ENCODE data around the gene COL21A1.
"Not testable (repeated sequence)": the region's sequence is repeated elsewhere in the genome, so short reads cannot be mapped to it uniquely, and the experiment has no call there.

Gene COL21A1

GRCh38 chr6:56026455-56027180, 220.8 kb downstream of the COL21A1 start:
- Histone ChIP-seq H3K27ac (ENCODE audit: low read depth, low read length) (no peak overlapping the region), H3K4me1 (ENCODE audit: insufficient read depth, low read length) (peaks cover 8% of the 10 kb centered on the region), H3K4me3 (ENCODE audit: low read length) (no peak overlapping the region), H3K9me3 (ENCODE audit: insufficient read depth, low read depth, low read length) (no peaks in the 10 kb centered on the region), H3K36me3 (ENCODE audit: insufficient read depth, low read length) (no peaks in the 10 kb centered on the region), H3K9ac (ENCODE audit: low read depth, low read length) (no peak overlapping the region), H3K27me3 (ENCODE audit: insufficient read depth, low read length) (no peaks in the 10 kb centered on the region)
- WGBS = 96% methylated on average over 2 of the region's 2 CpGs

DNA sequence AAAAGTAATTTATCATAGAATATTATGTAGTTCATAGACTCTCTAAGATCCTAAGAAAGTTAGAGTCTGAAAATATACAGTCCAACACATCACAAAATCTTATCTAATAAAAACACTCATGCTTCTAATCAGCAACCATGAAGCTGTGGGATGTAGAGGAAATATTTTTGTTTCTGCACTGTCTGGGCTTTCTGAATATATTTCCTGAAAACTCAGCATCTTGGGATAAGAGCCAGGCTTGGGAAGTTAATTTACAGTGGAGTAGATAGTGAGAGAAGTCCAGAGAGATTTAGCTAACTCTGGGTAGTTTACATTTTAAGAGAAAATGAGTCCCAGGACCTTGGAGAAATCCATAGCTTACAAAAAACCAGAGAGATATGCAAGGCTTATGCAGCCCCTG, 221.6 kb downstream of the COL21A1 start:
- no peak overlapping the region for H3K9ac ChIP-seq (ENCODE audit: low read depth, low read length)
- no peak overlapping the region for H3K27ac ChIP-seq (ENCODE audit: low read depth, low read length)
- H3K9me3 ChIP-seq (ENCODE audit: insufficient read depth, low read depth, low read length) = 0 out of 2 replicates have a peak, but pooled peaks cover 2% of the 10 kb centered on the region
- no peaks in the 10 kb centered on the region for H3K27me3 ChIP-seq (ENCODE audit: insufficient read depth, low read length)
- no peaks in the 10 kb centered on the region for H3K36me3 ChIP-seq (ENCODE audit: insufficient read depth, low read length)
- no peak overlapping the region for H3K4me3 ChIP-seq (ENCODE audit: low read length)
- H3K4me1 ChIP-seq (ENCODE audit: insufficient read depth, low read length) = peaks cover 9% of the 10 kb centered on the region

GRCh38 chr6:56024931-56025330, 222.4 kb downstream of the COL21A1 start:
- no peak overlapping the region for H3K9ac ChIP-seq (ENCODE audit: low read depth, low read length)
- H3K4me3 ChIP-seq (ENCODE audit: low read length) = no peak overlapping the region
- 0 out of 2 replicates have a peak, but pooled peaks cover 2% of the 10 kb centered on the region for H3K9me3 ChIP-seq (ENCODE audit: insufficient read depth, low read depth, low read length)
- WGBS = 97% methylated on average over 5 of the region's 5 CpGs
- no peaks in the 10 kb centered on the region for H3K27me3 ChIP-seq (ENCODE audit: insufficient read depth, low read length)
- H3K27ac ChIP-seq (ENCODE audit: low read depth, low read length) = no peak overlapping the region
- H3K36me3 ChIP-seq (ENCODE audit: insufficient read depth, low read length) = no peaks in the 10 kb centered on the region
- peaks cover 9% of the 10 kb centered on the region for H3K4me1 ChIP-seq (ENCODE audit: insufficient read depth, low read length)

- Histone ChIP-seq H3K9me3 (ENCODE audit: insufficient read depth, low read depth, low read length) (0 out of 2 replicates have a peak, but pooled peaks cover 2% of the 10 kb centered on the region), H3K36me3 (ENCODE audit: insufficient read depth, low read length) (no peaks in the 10 kb centered on the region), H3K27me3 (ENCODE audit: insufficient read depth, low read length) (no peaks in the 10 kb centered on the region), H3K27ac (ENCODE audit: low read depth, low read length) (no peak overlapping the region), H3K4me1 (ENCODE audit: insufficient read depth, low read length) (peaks cover 9% of the 10 kb centered on the region), H3K4me3 (ENCODE audit: low read length) (no peak overlapping the region), H3K9ac (ENCODE audit: low read depth, low read length) (no peak overlapping the region)
- 96% methylated on average over 3 of the region's 3 CpGs for WGBS
These were observed 223.6 kb downstream of the COL21A1 start for GRCh38 chr6:56023829-56024228.

GRCh38 chr6:56022678-56023077, 224.7 kb downstream of the COL21A1 start:
- WGBS = 89% methylated on average over 1 of the region's 1 CpG
- Histone ChIP-seq H3K27me3 (ENCODE audit: insufficient read depth, low read length) (no peaks in the 10 kb centered on the region), H3K36me3 (ENCODE audit: insufficient read depth, low read length) (no peaks in the 10 kb centered on the region), H3K9ac (ENCODE audit: low read depth, low read length) (no peak overlapping the region), H3K4me3 (ENCODE audit: low read length) (no peak overlapping the region), H3K27ac (ENCODE audit: low read depth, low read length) (no peak overlapping the region), H3K4me1 (ENCODE audit: insufficient read depth, low read length) (peaks cover 9% of the 10 kb centered on the region), H3K9me3 (ENCODE audit: insufficient read depth, low read depth, low read length) (0 out of 2 replicates have a peak, but pooled peaks cover 2% of the 10 kb centered on the region)

- Histone ChIP-seq H3K36me3 (ENCODE audit: insufficient read depth, low read length) (no peaks in the 10 kb centered on the region), H3K27ac (ENCODE audit: low read depth, low read length) (no peak overlapping the region), H3K9me3 (ENCODE audit: insufficient read depth, low read depth, low read length) (0 out of 2 replicates have a peak, but pooled peaks cover 2% of the 10 kb centered on the region), H3K9ac (ENCODE audit: low read depth, low read length) (no peak overlapping the region), H3K27me3 (ENCODE audit: insufficient read depth, low read length) (no peaks in the 10 kb centered on the region), H3K4me1 (ENCODE audit: insufficient read depth, low read length) (peaks cover 9% of the 10 kb centered on the region), H3K4me3 (ENCODE audit: low read length) (no peak overlapping the region)
- 40% methylated on average over 2 of the region's 2 CpGs for WGBS
These were observed 225.4 kb downstream of the COL21A1 start for GRCh38 chr6:56021943-56022342.

DNA sequence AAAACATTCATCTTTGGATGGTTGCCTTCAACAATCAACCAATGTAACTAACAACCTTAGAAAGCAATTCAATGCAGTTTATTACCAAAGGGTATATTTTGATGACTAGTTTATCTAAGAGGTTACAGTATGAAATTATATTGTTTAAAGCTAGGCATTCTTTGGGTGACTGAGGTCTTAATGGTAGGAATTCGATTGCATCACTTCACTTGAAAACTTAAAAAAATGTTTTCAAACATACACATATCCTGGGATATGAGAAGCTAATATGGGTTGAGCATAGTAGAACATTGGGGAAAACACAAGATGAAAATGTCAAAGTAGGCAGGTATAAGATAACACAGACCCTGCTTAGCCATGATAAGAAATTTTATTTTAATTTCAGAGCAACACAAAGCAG, 227.4 kb downstream of the COL21A1 start:
- H3K27ac ChIP-seq (ENCODE audit: low read depth, low read length) = no peak overlapping the region
- no peak overlapping the region for H3K4me3 ChIP-seq (ENCODE audit: low read length)
- no CpG with 5 or more reads among the region's 1 CpG for WGBS
- no peaks in the 10 kb centered on the region for H3K36me3 ChIP-seq (ENCODE audit: insufficient read depth, low read length)
- H3K9me3 ChIP-seq (ENCODE audit: insufficient read depth, low read depth, low read length) = 0 out of 2 replicates have a peak, but pooled peaks cover 2% of the 10 kb centered on the region
- H3K9ac ChIP-seq (ENCODE audit: low read depth, low read length) = no peak overlapping the region
- H3K27me3 ChIP-seq (ENCODE audit: insufficient read depth, low read length) = no peaks in the 10 kb centered on the region
- peaks cover 9% of the 10 kb centered on the region for H3K4me1 ChIP-seq (ENCODE audit: insufficient read depth, low read length)

DNA sequence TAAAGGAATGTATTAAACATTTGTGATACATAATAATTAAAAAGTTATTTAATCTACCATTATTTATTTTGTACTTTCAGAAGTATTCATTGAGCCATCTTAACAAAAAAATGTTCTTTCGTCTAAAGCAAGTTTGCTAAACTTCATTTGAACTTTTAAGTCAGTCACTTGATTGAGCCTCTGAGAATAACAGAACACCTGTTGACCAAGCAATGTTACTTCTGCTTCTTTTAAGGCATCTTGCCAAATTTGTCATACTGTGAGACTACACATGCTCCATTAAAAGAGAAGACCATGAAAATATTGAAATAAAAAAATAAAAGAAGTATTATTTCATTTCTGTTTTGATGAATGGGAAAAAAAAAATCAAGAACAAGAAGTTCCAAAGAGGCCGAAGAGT, 230.2 kb downstream of the COL21A1 start:
- Histone ChIP-seq H3K36me3 (ENCODE audit: insufficient read depth, low read length) (no peaks in the 10 kb centered on the region), H3K27me3 (ENCODE audit: insufficient read depth, low read length) (no peaks in the 10 kb centered on the region), H3K9ac (ENCODE audit: low read depth, low read length) (no peak overlapping the region), H3K4me1 (ENCODE audit: insufficient read depth, low read length) (peaks cover 6% of the 10 kb centered on the region), H3K9me3 (ENCODE audit: insufficient read depth, low read depth, low read length) (0 out of 2 replicates have a peak, but pooled peaks cover 2% of the 10 kb centered on the region), H3K27ac (ENCODE audit: low read depth, low read length) (no peak overlapping the region), H3K4me3 (ENCODE audit: low read length) (no peak overlapping the region)
- WGBS = 97% methylated on average over 2 of the region's 2 CpGs

GRCh38 chr6:56014039-56014438, 233.3 kb downstream of the COL21A1 start:
- 95% methylated on average over 10 of the region's 10 CpGs for WGBS
- not testable (repeated sequence) for H3K9me3 ChIP-seq (ENCODE audit: insufficient read depth, low read depth, low read length); H3K27ac ChIP-seq (ENCODE audit: low read depth, low read length); H3K9ac ChIP-seq (ENCODE audit: low read depth, low read length); H3K27me3 ChIP-seq (ENCODE audit: insufficient read depth, low read length); H3K4me3 ChIP-seq (ENCODE audit: low read length); H3K36me3 ChIP-seq (ENCODE audit: insufficient read depth, low read length); H3K4me1 ChIP-seq (ENCODE audit: insufficient read depth, low read length)

DNA sequence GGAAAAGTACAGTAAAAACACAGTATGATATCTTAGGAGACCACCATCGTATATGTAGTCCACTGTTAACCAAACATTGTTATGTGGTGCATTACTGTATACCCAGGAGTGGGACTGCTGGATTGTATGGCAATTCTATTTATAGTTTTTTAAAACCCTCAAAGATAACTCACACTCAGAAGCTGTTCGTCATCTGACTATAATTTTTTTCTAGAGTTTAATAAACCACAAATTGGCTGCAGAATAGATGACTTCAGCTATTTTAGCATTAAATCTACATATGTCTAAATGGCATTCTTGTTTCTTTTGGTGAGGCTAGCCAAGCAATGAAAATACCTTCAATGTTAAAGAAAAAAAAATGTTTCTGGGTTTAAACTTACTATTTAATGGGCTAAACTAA, 237.7 kb downstream of the COL21A1 start:
- no peaks in the 10 kb centered on the region for H3K36me3 ChIP-seq (ENCODE audit: insufficient read depth, low read length)
- WGBS = 100% methylated on average over 1 of the region's 2 CpGs
- no peaks in the 10 kb centered on the region for H3K9me3 ChIP-seq (ENCODE audit: insufficient read depth, low read depth, low read length)
- H3K27ac ChIP-seq (ENCODE audit: low read depth, low read length) = no peak overlapping the region
- H3K9ac ChIP-seq (ENCODE audit: low read depth, low read length) = no peak overlapping the region
- no peaks in the 10 kb centered on the region for H3K27me3 ChIP-seq (ENCODE audit: insufficient read depth, low read length)
- no peaks in the 10 kb centered on the region for H3K4me1 ChIP-seq (ENCODE audit: insufficient read depth, low read length)
- H3K4me3 ChIP-seq (ENCODE audit: low read length) = no peak overlapping the region
